ENCODE data around the gene DSN1. TPM values are rescaled to one million over a fixed set of nuclear protein-coding genes. Genes with fewer than 3 reads are reported as not detected.

DSN1 gene
- total and polyA plus RNA-seq, 2 donors (not counting 3 experiments of a cell fraction or from before 2014, with no cell fraction given), result 11.0 to 25.0 TPM

- no peaks in the 10 kb centered on the region for H3K27me3 ChIP-seq (ENCODE audit: control insufficient read depth in 2 of 2, insufficient read depth in 2 of 2, low read length in 2 of 2)
- CTCF ChIA-PET, result interaction anchor here (4.5 to 4.9 kb wide), 2 partner anchors 9 to 14 kb away, joined by 19 to 40 read pairs; no protein-coding TSS in a partner anchor
- dilution Hi-C loops (cut with MboI; ENCODE audit: extremely low pct_ligation_motif_present, low sequenced_read_pairs), result no loop called here
- peaks cover 2% of the 10 kb centered on the region for H3K4me1 ChIP-seq (ENCODE audit: control insufficient read depth, extremely low read depth, insufficient read depth, low read length)
- no peak for DNase-seq (ENCODE audit: low read depth, low spot score)
- H3K9me3 ChIP-seq (replicated peaks; ENCODE audit: control insufficient read depth, insufficient read depth, low read length), result no peaks in the 10 kb centered on the region
- H3K9me1 ChIP-seq (replicated peaks; ENCODE audit: control insufficient read depth, extremely low read depth, insufficient read depth, low read length), result no peaks in the 10 kb centered on the region
- no peak overlapping the region for H2AFZ ChIP-seq (ENCODE audit: low read depth, low read length)
- H3K27ac ChIP-seq (ENCODE audit: insufficient read depth, low read depth, low read length), result no peak overlapping the region
- FAIRE-seq, result no peak
- H4K20me1 ChIP-seq (replicated peaks; ENCODE audit: control insufficient read depth, extremely low read depth, insufficient read depth, low read length), result no peaks in the 10 kb centered on the region
- intact Hi-C loops (cut with micrococcal nuclease), result no loop called here
- H3K9ac ChIP-seq (replicated peaks; ENCODE audit: extremely low read depth, insufficient read depth, low read length), result no peak overlapping the region
- TF ChIP-seq POLR2A (IDR thresholded peaks at IDR 0.05; ENCODE audit: low read depth, low read length) (no peak), FOS (IDR thresholded peaks at IDR 0.05; ENCODE audit: borderline replicate concordance, insufficient read depth, low read length) (no peak), POLR2AphosphoS5 (IDR thresholded peaks at IDR 0.05; ENCODE audit: insufficient read depth, low read depth, low read length) (no peak), CTCF (IDR thresholded peaks at IDR 0.05; ENCODE audit: extremely low read depth in 1 of 2, insufficient read depth in 1 of 2, low read depth in 1 of 2, low read length in 2 of 2) (no peak), JUN (IDR thresholded peaks at IDR 0.05; ENCODE audit: borderline replicate concordance, insufficient read depth, insufficient read length, low read depth) (no peak), EZH2 (IDR thresholded peaks at IDR 0.05; ENCODE audit: borderline replicate concordance, low read depth, low read length, severe bottlenecking) (no peak), GATA2 (IDR thresholded peaks at IDR 0.05; ENCODE audit: insufficient read depth, insufficient read length, low read depth, low read length) (no peak), MYC (IDR thresholded peaks at IDR 0.05; ENCODE audit: low read depth, low read length) (no peak)
- BruUV-seq (replicated peaks), result no TSS peak
- POLR2A ChIA-PET, result no interaction called here
- H3K79me2 ChIP-seq (ENCODE audit: control insufficient read depth, insufficient read depth, low read length), result peaks cover 1% of the 10 kb centered on the region
- peaks cover 12 to 28% of the 10 kb centered on the region in 2 experiments for H3K36me3 ChIP-seq (ENCODE audit: control insufficient read depth in 2 of 2, extremely low read depth in 1 of 2, insufficient read depth in 2 of 2, low read length in 2 of 2)
- H3K4me2 ChIP-seq (ENCODE audit: insufficient read depth, low read length), result no peak overlapping the region
- no peak overlapping the region for H3K4me3 ChIP-seq (replicated peaks in 1 of 3; ENCODE audit: insufficient read depth in 1 of 3, low read depth in 1 of 3, low read length in 3 of 3)
These were observed 43.9 kb upstream of the DSN1 start for GRCh38 chr20:36817496-36817895.
